Panc1 (cell line): ENCODE measurements around the gene ACOX3. TPM values are rescaled to one million over a fixed set of nuclear protein-coding genes. Genes with fewer than 3 reads are reported as not detected.

ENCODE experiments used
- ATAC-seq: fragments of 200-7000 bp; cut with Tn5 transposase; 2 replicates; pipeline ENCODE4 v1.9.1; 2020; ENCODE audit warnings: mild to moderate bottlenecking, moderate library complexity
- BruUV-seq: library from RNA; stranded (reverse); fragments of 400-500 nt; replicated peaks from 2 replicates; lab custom pipeline; 2021; lab: Mats Ljungman, UMichigan
- CTCF ChIA-PET: fragments of 300-600 bp; sonication (Branson Sonifier 250); formaldehyde crosslinking; loops from one replicate; lab custom pipeline; 2022; ENCODE audit warnings: antibody characterized with exemption; lab: Charles Lee
- POLR2A ChIA-PET: fragments of 300-600 bp; sonication (Branson Sonifier 250); formaldehyde crosslinking; loops from one replicate; lab custom pipeline; 2022; ENCODE audit warnings: antibody characterized with exemption; lab: Charles Lee
- DNase-seq: peaks from one replicate; pipeline ENCODE4 v3.0.0-alpha.2; 2010; ENCODE audit warnings: low read depth, low spot score
- H3K27ac ChIP-seq: 2 replicates; pipeline ENCODE4 v1.5.1; 2011; ENCODE audit warnings: mild to moderate bottlenecking, low read length, inconsistent platforms
- H3K27me3 ChIP-seq: fragments of 200-500 bp; sonication (Bioruptor generic); 2 replicates; pipeline ENCODE4 v1.6.0; 2014; ENCODE audit warnings: low read length, inconsistent platforms; ENCODE audit not compliant: control insufficient read depth, insufficient read depth
- H3K36me3 ChIP-seq: fragments of 200-500 bp; sonication (Bioruptor generic); 2 replicates; pipeline ENCODE4 v1.5.1; 2014; ENCODE audit warnings: inconsistent platforms, mild to moderate bottlenecking, low read length, moderate library complexity; ENCODE audit not compliant: control insufficient read depth, insufficient read depth
- H3K4me1 ChIP-seq: 2 replicates; pipeline ENCODE4 v1.5.1; 2011; ENCODE audit warnings: inconsistent platforms, mild to moderate bottlenecking, low read length, moderate library complexity; ENCODE audit not compliant: control insufficient read depth, insufficient read depth
- H3K4me3 ChIP-seq, 2 experiments: 2 replicates each; pipeline ENCODE4 v1.5.1; 2011 to 2012; ENCODE audit warnings: low read depth in 2 of 2, low read length in 2 of 2, mild to moderate bottlenecking in 2 of 2, inconsistent platforms in 1 of 2, moderate library complexity in 1 of 2
- H3K9me3 ChIP-seq: fragments of 200-500 bp; sonication (Bioruptor generic); 2 replicates; pipeline ENCODE4 v1.5.1; 2014; ENCODE audit warnings: low read depth, mild to moderate bottlenecking, inconsistent platforms, low read length, moderate library complexity; ENCODE audit not compliant: control insufficient read depth, insufficient read depth
- POLR2AphosphoS5 ChIP-seq: IDR thresholded peaks from 2 replicates; pipeline ENCODE4 v1.6.1; 2012; ENCODE audit warnings: mild to moderate bottlenecking, low read depth, low read length, moderate library complexity
- SIN3A ChIP-seq: IDR thresholded peaks from 2 replicates; pipeline ENCODE4 v1.6.1; 2012; ENCODE audit warnings: low read depth, mild to moderate bottlenecking, low read length, moderate library complexity, borderline replicate concordance; ENCODE audit not compliant: insufficient read depth
- TCF7L2 ChIP-seq: IDR thresholded peaks from 2 replicates; pipeline ENCODE4 v1.6.1; 2011; ENCODE audit warnings: mild to moderate bottlenecking, low read depth, low read length, inconsistent platforms
- in situ Hi-C: cut with HindIII; loops from 2 replicates; pipeline ENCODE4 v1.10.0; 2016; ENCODE audit warnings: low sequenced_read_pairs, low pct_unique_long_range_greater_than_20kb
- intact Hi-C: fragments of 100-400 bp; cut with micrococcal nuclease; formaldehyde crosslinking; loops from one replicate; pipeline ENCODE4 v1.10.0; 2022; ENCODE audit not compliant: unreplicated experiment
- total RNA-seq: library from RNA; stranded (reverse); gene quantifications from one replicate; pipeline ENCODE4 v1.2.1, GENCODE V29; 2021; ENCODE audit not compliant: unreplicated experiment
- TF ChIP-seq, protein P1 (sequence below), 2 experiments: IDR thresholded peaks; 2 replicates each; pipeline ENCODE4 v1.6.1; 2011 to 2012; ENCODE audit warnings: low read depth in 2 of 2, control low read depth in 1 of 2, low read length in 1 of 2, mild to moderate bottlenecking in 1 of 2, moderate library complexity in 1 of 2; ENCODE audit not compliant: insufficient read depth in 1 of 2
- TF ChIP-seq, protein P2 (sequence below): fragments of 450-650 bp; IDR thresholded peaks from 2 replicates; pipeline ENCODE4 v1.5.1; 2017; ENCODE audit warnings: mild to moderate bottlenecking

Gene ACOX3
- total RNA-seq, 1 experiment from 2014 or later, result 15.4 TPM

DNA sequence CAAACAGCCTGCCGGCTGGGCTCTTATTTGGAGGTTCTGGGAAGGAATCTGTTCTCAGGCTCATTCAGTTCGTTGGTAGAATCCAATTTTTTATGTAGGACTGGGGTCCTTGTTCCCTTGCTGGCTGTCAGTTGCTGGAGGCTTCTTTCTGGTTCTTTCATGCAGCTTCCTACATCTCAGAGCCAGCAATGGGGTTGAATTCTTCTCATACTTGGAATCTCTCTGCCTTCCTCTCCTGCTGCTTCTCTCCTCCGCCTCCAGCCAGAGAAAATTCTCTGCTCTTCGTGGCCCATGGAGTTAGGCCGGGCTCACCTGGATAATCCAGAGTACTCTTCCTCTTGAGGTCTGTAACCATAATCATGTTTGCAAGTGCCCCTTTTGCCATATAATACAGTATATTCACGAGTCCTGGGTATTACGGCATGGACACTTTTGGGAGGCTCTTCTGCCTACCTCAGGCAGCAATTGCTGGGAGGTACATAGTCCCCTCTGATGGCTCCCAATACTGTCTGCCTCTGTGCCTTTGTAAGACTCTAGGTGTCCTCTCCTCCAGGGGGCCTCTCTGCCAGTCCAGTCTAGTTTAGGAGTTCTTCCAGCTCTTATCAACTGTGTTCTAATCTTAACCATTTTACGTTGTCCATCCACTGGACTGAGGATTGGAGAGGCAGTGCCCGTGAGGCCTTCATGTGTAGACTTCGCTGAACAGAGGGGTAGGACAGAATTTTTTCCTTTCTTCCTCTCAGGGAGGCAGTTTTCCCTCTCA, 2.3 kb upstream of the ACOX3 start:
- Histone ChIP-seq H3K4me3 (peak overlapping the region; percentile 91 to 97; a peak in 3 of 4 replicates), H3K36me3 (peaks cover 10% of the 10 kb centered on the region; the same call in 1 of the 2 replicates), H3K27me3 (no peaks in the 10 kb centered on the region), H3K27ac (no peak overlapping the region), H3K4me1 (peaks cover 14% of the 10 kb centered on the region), H3K9me3 (no peaks in the 10 kb centered on the region)
- ChIA-PET CTCF (no interaction called here), POLR2A (no interaction called here)
- ATAC-seq, result no peak
- intact Hi-C loops, result no loop called here
- TF ChIP-seq, protein P1, sequence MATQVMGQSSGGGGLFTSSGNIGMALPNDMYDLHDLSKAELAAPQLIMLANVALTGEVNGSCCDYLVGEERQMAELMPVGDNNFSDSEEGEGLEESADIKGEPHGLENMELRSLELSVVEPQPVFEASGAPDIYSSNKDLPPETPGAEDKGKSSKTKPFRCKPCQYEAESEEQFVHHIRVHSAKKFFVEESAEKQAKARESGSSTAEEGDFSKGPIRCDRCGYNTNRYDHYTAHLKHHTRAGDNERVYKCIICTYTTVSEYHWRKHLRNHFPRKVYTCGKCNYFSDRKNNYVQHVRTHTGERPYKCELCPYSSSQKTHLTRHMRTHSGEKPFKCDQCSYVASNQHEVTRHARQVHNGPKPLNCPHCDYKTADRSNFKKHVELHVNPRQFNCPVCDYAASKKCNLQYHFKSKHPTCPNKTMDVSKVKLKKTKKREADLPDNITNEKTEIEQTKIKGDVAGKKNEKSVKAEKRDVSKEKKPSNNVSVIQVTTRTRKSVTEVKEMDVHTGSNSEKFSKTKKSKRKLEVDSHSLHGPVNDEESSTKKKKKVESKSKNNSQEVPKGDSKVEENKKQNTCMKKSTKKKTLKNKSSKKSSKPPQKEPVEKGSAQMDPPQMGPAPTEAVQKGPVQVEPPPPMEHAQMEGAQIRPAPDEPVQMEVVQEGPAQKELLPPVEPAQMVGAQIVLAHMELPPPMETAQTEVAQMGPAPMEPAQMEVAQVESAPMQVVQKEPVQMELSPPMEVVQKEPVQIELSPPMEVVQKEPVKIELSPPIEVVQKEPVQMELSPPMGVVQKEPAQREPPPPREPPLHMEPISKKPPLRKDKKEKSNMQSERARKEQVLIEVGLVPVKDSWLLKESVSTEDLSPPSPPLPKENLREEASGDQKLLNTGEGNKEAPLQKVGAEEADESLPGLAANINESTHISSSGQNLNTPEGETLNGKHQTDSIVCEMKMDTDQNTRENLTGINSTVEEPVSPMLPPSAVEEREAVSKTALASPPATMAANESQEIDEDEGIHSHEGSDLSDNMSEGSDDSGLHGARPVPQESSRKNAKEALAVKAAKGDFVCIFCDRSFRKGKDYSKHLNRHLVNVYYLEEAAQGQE (IDR thresholded peaks at IDR 0.05; ENCODE audit: insufficient read depth in 1 of 2, low read depth in 2 of 2, low read length in 1 of 2), result no peak
- TF ChIP-seq TCF7L2 (no peak), SIN3A (no peak), POLR2AphosphoS5 (no peak)
- TF ChIP-seq, protein P2, sequence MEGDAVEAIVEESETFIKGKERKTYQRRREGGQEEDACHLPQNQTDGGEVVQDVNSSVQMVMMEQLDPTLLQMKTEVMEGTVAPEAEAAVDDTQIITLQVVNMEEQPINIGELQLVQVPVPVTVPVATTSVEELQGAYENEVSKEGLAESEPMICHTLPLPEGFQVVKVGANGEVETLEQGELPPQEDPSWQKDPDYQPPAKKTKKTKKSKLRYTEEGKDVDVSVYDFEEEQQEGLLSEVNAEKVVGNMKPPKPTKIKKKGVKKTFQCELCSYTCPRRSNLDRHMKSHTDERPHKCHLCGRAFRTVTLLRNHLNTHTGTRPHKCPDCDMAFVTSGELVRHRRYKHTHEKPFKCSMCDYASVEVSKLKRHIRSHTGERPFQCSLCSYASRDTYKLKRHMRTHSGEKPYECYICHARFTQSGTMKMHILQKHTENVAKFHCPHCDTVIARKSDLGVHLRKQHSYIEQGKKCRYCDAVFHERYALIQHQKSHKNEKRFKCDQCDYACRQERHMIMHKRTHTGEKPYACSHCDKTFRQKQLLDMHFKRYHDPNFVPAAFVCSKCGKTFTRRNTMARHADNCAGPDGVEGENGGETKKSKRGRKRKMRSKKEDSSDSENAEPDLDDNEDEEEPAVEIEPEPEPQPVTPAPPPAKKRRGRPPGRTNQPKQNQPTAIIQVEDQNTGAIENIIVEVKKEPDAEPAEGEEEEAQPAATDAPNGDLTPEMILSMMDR, result no peak
- BruUV-seq, result no TSS peak
- no peak for DNase-seq
- in situ Hi-C loops, result no loop called here

DNA sequence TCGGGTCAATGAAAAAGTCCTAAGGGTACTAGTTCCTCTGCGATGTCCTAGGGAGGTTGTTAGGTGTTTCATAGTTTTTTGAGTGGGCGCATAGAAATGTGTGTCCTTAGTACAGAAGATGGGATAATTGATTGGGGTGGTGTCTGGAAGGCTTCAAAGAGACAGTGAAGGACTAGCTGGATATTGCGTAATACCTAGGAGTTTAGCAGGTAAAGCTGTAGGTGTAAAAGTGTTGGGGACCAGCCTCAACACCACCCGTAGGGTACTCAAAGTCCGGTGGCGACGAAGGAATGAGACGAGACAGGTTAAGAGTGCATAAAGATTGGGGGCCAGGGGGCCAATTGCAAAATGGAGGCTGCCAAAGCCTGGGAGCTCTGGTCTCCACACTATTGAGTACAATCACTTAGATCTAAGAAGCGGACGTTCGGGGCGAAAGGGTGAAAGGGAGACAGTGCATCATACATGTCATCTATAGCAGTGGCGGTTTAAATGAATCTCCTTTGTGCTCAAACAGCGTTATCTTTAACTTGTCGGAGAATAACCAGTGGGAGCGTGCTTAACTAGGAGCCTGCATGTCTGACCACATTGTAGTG, 1.1 kb upstream of the ACOX3 start:
- ChIA-PET POLR2A (no interaction called here), CTCF (no interaction called here)
- no TSS peak for BruUV-seq
- intact Hi-C loops, result no loop called here
- no peak for TF ChIP-seq SIN3A
- Histone ChIP-seq H3K4me3 (peak overlapping the region; percentile 91 to 97), H3K9me3 (no peaks in the 10 kb centered on the region), H3K36me3 (peaks cover 10% of the 10 kb centered on the region; the same call in 1 of the 2 replicates), H3K27me3 (no peaks in the 10 kb centered on the region), H3K27ac (peak overlapping the region; percentile 94), H3K4me1 (peaks cover 14% of the 10 kb centered on the region)
- in situ Hi-C loops, result no loop called here
- DNase-seq (no peak), ATAC-seq (no peak)
